Measurements from ENCODE around the gene RAPGEF3.

DNA sequence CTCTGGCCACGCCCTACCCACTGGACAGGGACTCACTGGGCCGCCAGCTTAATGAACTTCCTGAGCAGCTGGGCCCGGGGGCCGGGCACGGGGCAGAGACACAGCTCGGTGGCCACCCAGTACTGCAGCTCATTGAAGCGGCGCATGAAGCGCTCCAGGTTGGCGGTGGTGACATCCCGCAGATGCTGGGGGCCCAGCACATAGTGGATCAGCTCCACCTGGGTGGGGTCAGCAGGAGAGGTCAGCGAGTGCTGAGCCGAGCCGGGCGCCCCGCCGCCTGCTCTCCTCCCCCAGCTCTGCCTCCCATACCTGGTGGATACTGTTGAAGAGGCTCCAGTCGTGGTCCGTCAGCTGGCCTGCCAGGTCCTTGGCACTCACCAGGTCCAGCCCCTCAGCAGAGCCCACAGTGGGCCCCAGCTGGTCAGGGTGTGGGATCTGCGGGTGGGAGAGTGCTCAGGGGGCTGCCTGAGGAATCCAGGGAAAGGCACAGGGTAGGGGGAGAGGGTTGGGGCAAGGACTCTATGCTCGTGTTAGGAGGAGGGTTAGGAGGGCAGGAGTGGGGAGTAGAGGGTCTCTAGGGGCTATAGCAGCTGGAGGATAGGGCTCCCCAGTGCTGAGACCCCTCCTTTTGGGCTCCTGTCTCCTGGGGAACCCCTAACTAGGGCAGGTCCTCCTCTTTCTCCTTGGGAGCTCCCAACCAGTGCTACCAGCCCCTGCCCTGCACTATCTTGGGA is 17.9 kb downstream of the RAPGEF3 start:
- TF ChIP-seq CTCF (IDR thresholded peaks at IDR 0.05; ENCODE audit: borderline replicate concordance, extremely low read depth, low read length, poor library complexity, severe bottlenecking) (no peak), EZH2 (IDR thresholded peaks at IDR 0.05; ENCODE audit: borderline replicate concordance, low read depth, low read length, severe bottlenecking) (no peak)
